PFSK-1 (cell line): ENCODE data around the gene SHISAL1.

Source experiments
- FOXP2 ChIP-seq: optimal IDR thresholded peaks from 2 replicates; pipeline ENCODE3; 2011; ENCODE audit warnings: borderline replicate concordance, control low read depth, inconsistent platforms; ENCODE audit not compliant: insufficient read depth; ENCODE audit errors: extremely low read length, extremely low read depth
- POLR2AphosphoS5 ChIP-seq: IDR thresholded peaks from 2 replicates; pipeline ENCODE4 v1.6.1; 2012; ENCODE audit warnings: low read depth, mild to moderate bottlenecking, control low read depth, low read length, moderate library complexity
- SIN3A ChIP-seq: IDR thresholded peaks from 2 replicates; pipeline ENCODE4 v1.6.1; 2012; ENCODE audit warnings: mild to moderate bottlenecking, low read length, moderate library complexity, borderline replicate concordance; ENCODE audit not compliant: insufficient read depth
- TAF1 ChIP-seq: IDR thresholded peaks from 2 replicates; pipeline ENCODE4 v1.6.1; 2012; ENCODE audit warnings: low read length, control low read depth, borderline replicate concordance; ENCODE audit not compliant: insufficient read depth
- TF ChIP-seq, protein P1 (sequence below), 2 experiments: IDR thresholded peaks; 2 replicates each; pipeline versions ENCODE4 v1.6.1 to v1.8.0; 2011 to 2012; ENCODE audit warnings: low read depth in 2 of 2, low read length in 2 of 2, control low read depth in 1 of 2, inconsistent platforms in 1 of 2, mild to moderate bottlenecking in 1 of 2, moderate library complexity in 1 of 2; ENCODE audit not compliant: insufficient read depth in 1 of 2

DNA sequence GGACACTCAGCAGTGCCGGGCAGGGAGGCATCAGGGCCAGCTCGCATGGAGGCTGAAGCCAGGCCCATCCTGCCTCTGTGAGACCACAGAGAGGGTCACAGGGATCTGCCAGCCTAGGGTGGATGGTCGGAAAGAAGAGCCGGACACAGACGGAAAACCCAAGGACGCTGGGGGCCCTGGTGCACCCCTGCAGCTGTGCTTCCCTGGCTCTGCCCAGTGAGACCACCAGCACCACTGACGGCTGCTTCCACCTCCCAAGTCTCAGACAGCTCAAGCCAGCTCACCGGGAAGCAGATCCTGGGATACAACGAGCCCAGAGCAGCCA lies 42.2 kb downstream of the SHISAL1 start:
- TF ChIP-seq, protein P1, sequence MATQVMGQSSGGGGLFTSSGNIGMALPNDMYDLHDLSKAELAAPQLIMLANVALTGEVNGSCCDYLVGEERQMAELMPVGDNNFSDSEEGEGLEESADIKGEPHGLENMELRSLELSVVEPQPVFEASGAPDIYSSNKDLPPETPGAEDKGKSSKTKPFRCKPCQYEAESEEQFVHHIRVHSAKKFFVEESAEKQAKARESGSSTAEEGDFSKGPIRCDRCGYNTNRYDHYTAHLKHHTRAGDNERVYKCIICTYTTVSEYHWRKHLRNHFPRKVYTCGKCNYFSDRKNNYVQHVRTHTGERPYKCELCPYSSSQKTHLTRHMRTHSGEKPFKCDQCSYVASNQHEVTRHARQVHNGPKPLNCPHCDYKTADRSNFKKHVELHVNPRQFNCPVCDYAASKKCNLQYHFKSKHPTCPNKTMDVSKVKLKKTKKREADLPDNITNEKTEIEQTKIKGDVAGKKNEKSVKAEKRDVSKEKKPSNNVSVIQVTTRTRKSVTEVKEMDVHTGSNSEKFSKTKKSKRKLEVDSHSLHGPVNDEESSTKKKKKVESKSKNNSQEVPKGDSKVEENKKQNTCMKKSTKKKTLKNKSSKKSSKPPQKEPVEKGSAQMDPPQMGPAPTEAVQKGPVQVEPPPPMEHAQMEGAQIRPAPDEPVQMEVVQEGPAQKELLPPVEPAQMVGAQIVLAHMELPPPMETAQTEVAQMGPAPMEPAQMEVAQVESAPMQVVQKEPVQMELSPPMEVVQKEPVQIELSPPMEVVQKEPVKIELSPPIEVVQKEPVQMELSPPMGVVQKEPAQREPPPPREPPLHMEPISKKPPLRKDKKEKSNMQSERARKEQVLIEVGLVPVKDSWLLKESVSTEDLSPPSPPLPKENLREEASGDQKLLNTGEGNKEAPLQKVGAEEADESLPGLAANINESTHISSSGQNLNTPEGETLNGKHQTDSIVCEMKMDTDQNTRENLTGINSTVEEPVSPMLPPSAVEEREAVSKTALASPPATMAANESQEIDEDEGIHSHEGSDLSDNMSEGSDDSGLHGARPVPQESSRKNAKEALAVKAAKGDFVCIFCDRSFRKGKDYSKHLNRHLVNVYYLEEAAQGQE (IDR thresholded peaks at IDR 0.05; ENCODE audit: insufficient read depth in 1 of 2, low read depth in 2 of 2, low read length in 2 of 2), result no peak
- no peak for TF ChIP-seq TAF1
- TF ChIP-seq POLR2AphosphoS5, result no peak
- no peak for TF ChIP-seq SIN3A
- no peak for TF ChIP-seq FOXP2
